BLaER1 (cell line): ENCODE data around the gene ISCU.

Experiments
- H3K27ac ChIP-seq: shearing (Covaris generic); formaldehyde crosslinking; 2 replicates; pipeline ENCODE4 v1.8.1; 2022
- H3K27me3 ChIP-seq: shearing (Covaris generic); formaldehyde crosslinking; 2 replicates; pipeline ENCODE4 v1.8.1; 2022
- H3K36me3 ChIP-seq: shearing (Covaris generic); formaldehyde crosslinking; 2 replicates; pipeline ENCODE4 v1.8.1; 2022
- H3K4me1 ChIP-seq: shearing (Covaris generic); formaldehyde crosslinking; 2 replicates; pipeline ENCODE4 v1.8.1; 2022
- H3K4me2 ChIP-seq: shearing (Covaris generic); formaldehyde crosslinking; 2 replicates; pipeline ENCODE4 v1.8.1; 2022
- H3K4me3 ChIP-seq: shearing (Covaris generic); formaldehyde crosslinking; 2 replicates; pipeline ENCODE4 v1.8.1; 2022
- H3K9ac ChIP-seq: shearing (Covaris generic); formaldehyde crosslinking; 2 replicates; pipeline ENCODE4 v1.8.1; 2022
- H3K9me3 ChIP-seq: shearing (Covaris generic); formaldehyde crosslinking; 2 replicates; pipeline ENCODE4 v1.8.1; 2022
- H4K20me1 ChIP-seq: shearing (Covaris generic); formaldehyde crosslinking; 2 replicates; pipeline ENCODE4 v1.8.1; 2022
- Cebpa-rat ChIP-seq: shearing (Covaris generic); IDR thresholded peaks from 2 replicates; pipeline ENCODE4 v1.8.1; 2022

ISCU gene

GRCh38 chr12:108518716-108519496 is 43.5 kb upstream of the ISCU start:
- H3K4me1 ChIP-seq, result peaks cover 25% of the 10 kb centered on the region
- H4K20me1 ChIP-seq, result peaks cover 79% of the 10 kb centered on the region
- H3K27ac ChIP-seq, result no peak overlapping the region
- H3K4me2 ChIP-seq, result no peak overlapping the region
- no peaks in the 10 kb centered on the region for H3K27me3 ChIP-seq
- no peak for TF ChIP-seq Cebpa-rat
- H3K9ac ChIP-seq, result no peak overlapping the region
- H3K4me3 ChIP-seq, result no peak overlapping the region
- H3K9me3 ChIP-seq, result no peaks in the 10 kb centered on the region
- H3K36me3 ChIP-seq, result peaks cover 74% of the 10 kb centered on the region

DNA sequence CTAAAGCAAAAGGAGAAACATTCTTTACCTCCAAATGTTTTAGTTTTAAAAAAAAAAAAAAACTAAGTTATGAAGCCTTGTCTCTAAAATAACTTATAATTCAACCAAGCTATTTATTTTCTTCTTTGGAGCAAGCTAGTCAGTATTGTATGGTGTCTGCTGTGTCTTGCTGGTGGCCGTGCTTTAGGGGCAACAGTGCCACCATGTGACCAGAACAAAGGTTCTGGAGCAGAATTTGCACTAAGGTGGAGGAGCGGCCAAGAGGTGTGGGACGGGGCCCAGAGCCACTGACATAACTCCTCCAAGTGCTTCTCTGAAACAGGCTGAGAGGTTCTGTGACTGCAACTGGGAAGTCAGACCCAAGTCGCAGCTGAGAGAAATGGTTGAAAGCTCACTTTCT is 42.8 kb upstream of the ISCU start:
- Histone ChIP-seq H3K4me3 (no peak overlapping the region), H3K9ac (no peak overlapping the region), H3K27me3 (no peaks in the 10 kb centered on the region), H3K4me2 (no peak overlapping the region), H3K4me1 (peaks cover 25% of the 10 kb centered on the region), H3K9me3 (no peaks in the 10 kb centered on the region), H3K36me3 (peaks cover 80% of the 10 kb centered on the region), H4K20me1 (peaks cover 86% of the 10 kb centered on the region), H3K27ac (no peak overlapping the region)
- TF ChIP-seq Cebpa-rat, result no peak

DNA sequence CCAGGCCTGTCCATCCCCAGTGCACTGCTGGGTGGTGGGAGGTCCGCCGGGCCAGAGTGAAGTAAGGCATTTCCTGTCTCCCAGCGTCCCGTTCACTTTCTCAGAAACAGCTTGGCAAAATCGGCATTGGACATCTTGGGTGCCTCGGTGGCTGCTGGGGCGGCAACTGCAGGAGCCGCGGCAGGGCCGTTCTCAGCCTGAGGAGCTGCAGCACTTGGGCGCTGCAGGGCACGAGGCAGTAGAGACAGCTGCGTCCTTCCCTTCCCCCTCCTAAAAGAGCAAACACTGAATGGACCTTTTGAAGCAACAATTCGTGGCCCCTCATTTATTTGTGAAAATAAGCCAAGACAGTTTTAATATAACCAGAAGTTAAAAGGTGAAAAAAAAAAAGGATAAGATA is 39.0 kb upstream of the ISCU start:
- Histone ChIP-seq H3K36me3 (peaks cover 100% of the 10 kb centered on the region), H4K20me1 (peaks cover 98% of the 10 kb centered on the region), H3K9me3 (no peaks in the 10 kb centered on the region), H3K9ac (no peak overlapping the region), H3K27ac (no peak overlapping the region), H3K4me2 (no peak overlapping the region), H3K4me3 (no peak overlapping the region), H3K4me1 (peaks cover 9% of the 10 kb centered on the region), H3K27me3 (no peaks in the 10 kb centered on the region)
- TF ChIP-seq Cebpa-rat, result no peak

GRCh38 chr12:108525681-108526080 is 36.7 kb upstream of the ISCU start:
- Histone ChIP-seq H3K27ac (no peak overlapping the region), H3K9ac (no peak overlapping the region), H3K27me3 (no peaks in the 10 kb centered on the region), H3K4me3 (no peak overlapping the region), H3K9me3 (no peaks in the 10 kb centered on the region), H3K36me3 (peaks cover 100% of the 10 kb centered on the region), H3K4me2 (no peak overlapping the region), H4K20me1 (peaks cover 96% of the 10 kb centered on the region), H3K4me1 (peaks cover 9% of the 10 kb centered on the region)
- no peak for TF ChIP-seq Cebpa-rat

DNA sequence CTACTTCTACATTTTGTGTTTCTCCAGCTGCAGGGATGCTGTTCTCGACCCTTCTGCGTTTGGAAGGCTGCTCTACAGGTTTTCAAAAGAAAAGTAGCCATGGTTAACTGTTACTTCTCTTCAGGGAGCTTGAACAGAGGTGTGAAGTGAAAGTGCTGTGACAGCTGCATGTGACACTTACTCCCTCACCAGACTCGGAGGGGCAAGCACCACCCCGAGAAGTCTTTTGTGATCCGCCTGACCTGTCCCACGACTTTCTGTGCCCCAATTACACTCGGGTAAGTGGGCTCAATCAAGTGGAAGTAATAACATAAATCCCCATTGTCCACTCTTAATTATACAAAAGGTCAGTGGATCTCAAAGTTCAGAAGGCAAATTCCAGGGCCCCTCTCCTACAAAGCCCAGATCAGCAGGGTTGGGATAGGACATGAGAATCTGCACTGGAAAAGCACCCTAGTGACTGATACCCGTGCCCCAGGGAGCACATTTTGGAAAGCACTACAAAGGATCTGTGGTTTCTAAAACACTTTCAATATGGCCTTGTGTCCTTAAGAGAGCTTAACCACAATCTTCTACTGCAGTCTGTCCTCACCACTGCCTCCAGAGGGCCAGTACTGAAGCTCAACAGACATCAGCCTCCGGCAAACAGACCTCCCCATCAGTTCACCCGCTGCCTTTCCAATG is 35.8 kb upstream of the ISCU start:
- no peak for TF ChIP-seq Cebpa-rat
- H3K4me3 ChIP-seq, result no peak overlapping the region
- H3K4me2 ChIP-seq, result peak overlapping the region; percentile 13; the same call in 1 of the 2 replicates
- H3K27ac ChIP-seq, result no peak overlapping the region
- no peaks in the 10 kb centered on the region for H3K9me3 ChIP-seq
- peaks cover 9% of the 10 kb centered on the region for H3K4me1 ChIP-seq
- H4K20me1 ChIP-seq, result peaks cover 97% of the 10 kb centered on the region
- peaks cover 100% of the 10 kb centered on the region for H3K36me3 ChIP-seq
- H3K9ac ChIP-seq, result no peak overlapping the region
- H3K27me3 ChIP-seq, result no peaks in the 10 kb centered on the region

DNA sequence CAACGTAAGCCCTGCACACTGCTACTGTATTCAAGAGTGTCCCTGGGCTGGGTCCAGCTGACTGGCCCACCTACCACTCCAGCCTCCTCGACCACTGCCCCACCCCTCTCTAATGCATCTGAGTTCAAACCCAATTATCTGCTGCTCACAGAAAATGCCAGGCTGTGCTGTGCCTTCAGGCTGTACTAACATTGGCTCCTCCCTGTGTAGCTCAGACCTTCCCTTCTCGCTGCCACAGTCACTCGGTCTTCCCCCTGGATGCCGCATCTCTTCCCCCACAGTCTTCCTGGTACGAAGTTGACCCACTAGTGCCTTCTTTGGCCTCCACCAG is 35.3 kb upstream of the ISCU start:
- H3K27ac ChIP-seq, result no peak overlapping the region
- H3K4me1 ChIP-seq, result peaks cover 9% of the 10 kb centered on the region

GRCh38 chr12:108530161-108530560 is 32.2 kb upstream of the ISCU start:
- Histone ChIP-seq H3K36me3 (peaks cover 99% of the 10 kb centered on the region), H3K27ac (no peak overlapping the region), H3K4me2 (no peak overlapping the region), H3K27me3 (no peaks in the 10 kb centered on the region), H3K9me3 (no peaks in the 10 kb centered on the region), H3K9ac (no peak overlapping the region), H3K4me1 (peaks cover 9% of the 10 kb centered on the region), H4K20me1 (peaks cover 90% of the 10 kb centered on the region), H3K4me3 (no peak overlapping the region)
- TF ChIP-seq Cebpa-rat, result no peak

More for the DNA sequence above, 35.3 kb upstream of the ISCU start:
- TF ChIP-seq Cebpa-rat, result no peak
- H3K36me3 ChIP-seq, result peaks cover 100% of the 10 kb centered on the region
- H4K20me1 ChIP-seq, result peaks cover 97% of the 10 kb centered on the region
- H3K27me3 ChIP-seq, result no peaks in the 10 kb centered on the region
- H3K9me3 ChIP-seq, result no peaks in the 10 kb centered on the region
- H3K4me3 ChIP-seq, result no peak overlapping the region
- H3K9ac ChIP-seq, result no peak overlapping the region
- H3K4me2 ChIP-seq, result peak overlapping the region; percentile 13; the same call in 1 of the 2 replicates

GRCh38 chr12:108531929-108532848 is 30.2 kb upstream of the ISCU start:
- Histone ChIP-seq H3K27ac (no peak overlapping the region), H3K9me3 (no peaks in the 10 kb centered on the region), H3K9ac (no peak overlapping the region), H3K4me2 (no peak overlapping the region), H3K4me3 (no peak overlapping the region), H3K27me3 (no peaks in the 10 kb centered on the region), H3K4me1 (peaks cover 6% of the 10 kb centered on the region), H3K36me3 (peaks cover 99% of the 10 kb centered on the region), H4K20me1 (peaks cover 89% of the 10 kb centered on the region)
- no peak for TF ChIP-seq Cebpa-rat

- Histone ChIP-seq H3K4me3 (no peak overlapping the region), H3K27me3 (no peaks in the 10 kb centered on the region), H3K36me3 (peaks cover 98% of the 10 kb centered on the region), H3K9ac (no peak overlapping the region), H3K4me1 (no peaks in the 10 kb centered on the region), H4K20me1 (peaks cover 93% of the 10 kb centered on the region), H3K27ac (no peak overlapping the region), H3K4me2 (no peak overlapping the region), H3K9me3 (no peaks in the 10 kb centered on the region)
- TF ChIP-seq Cebpa-rat, result no peak
Measured at GRCh38 chr12:108538146-108538545, 24.2 kb upstream of the ISCU start.
